ENCODE results near the gene SLC6A11. TPM values are rescaled to one million over a fixed set of nuclear protein-coding genes. Genes with fewer than 3 reads are reported as not detected.

Gene SLC6A11
- total RNA-seq, 1 experiment from 2014 or later, result not detected

DNA sequence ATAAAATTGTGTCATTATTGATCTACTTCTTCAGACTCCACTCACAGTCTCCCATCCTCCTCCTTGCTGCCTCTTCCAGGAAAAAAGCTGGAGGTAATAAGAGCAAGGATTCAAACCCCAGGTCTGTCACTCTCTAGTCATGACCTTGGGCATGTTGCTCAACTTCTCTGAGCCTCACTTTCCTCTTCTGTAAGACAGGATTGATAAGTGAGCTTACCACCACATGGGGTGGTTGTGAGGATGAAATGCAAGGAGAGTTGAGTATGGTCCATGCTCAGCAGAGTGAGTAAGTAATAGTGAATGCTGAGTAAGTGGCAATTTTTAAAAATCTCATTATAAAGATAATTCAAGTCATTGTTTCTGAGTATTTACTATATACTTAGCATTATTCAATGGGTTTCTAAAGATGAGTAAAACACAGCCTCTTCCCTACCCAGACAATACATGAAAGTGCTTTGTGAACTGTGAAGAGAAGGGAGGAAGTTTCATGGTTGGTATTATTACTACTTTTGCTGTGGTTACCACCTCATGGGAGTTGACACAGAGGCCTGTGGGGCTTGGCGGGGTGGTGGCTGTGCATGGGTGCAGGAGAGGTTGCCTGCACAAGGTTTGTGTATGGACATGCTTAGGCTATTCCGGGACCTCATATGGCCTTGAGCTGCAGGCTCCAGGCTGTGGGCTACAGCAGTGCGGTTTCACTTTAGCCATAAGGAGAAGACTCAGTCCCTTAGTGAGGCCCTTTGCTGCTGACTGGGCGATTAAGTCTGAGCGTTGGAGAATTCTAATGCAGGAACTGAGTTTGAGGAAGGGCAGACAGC lies 30.0 kb downstream of the SLC6A11 start:
- intact Hi-C loops (cut with micrococcal nuclease; ENCODE audit: unreplicated experiment), result no loop called here
- Histone ChIP-seq H3K4me1 (no peaks in the 10 kb centered on the region), H3K4me3 (ENCODE audit: low read depth, low read length) (no peak overlapping the region), H3K27me3 (replicated peaks; ENCODE audit: control insufficient read depth, insufficient read depth, low read length) (no peaks in the 10 kb centered on the region), H3K9me3 (no peaks in the 10 kb centered on the region), H3K36me3 (ENCODE audit: control insufficient read depth, insufficient read depth, low read length) (no peaks in the 10 kb centered on the region)
- no TSS peak for BruUV-seq (replicated peaks)
- no peak for DNase-seq
- CTCF ChIA-PET, result interaction anchor here (0.6 kb wide), 1 partner anchor 728 kb away, joined by 3 read pairs; no protein-coding TSS in a partner anchor
- TF ChIP-seq CTCF (IDR thresholded peaks at IDR 0.05; ENCODE audit: insufficient read depth in 1 of 2, low read depth in 1 of 2, low read length in 1 of 2, severe bottlenecking in 1 of 2, unreplicated experiment in 1 of 2), result no peak
- Mint-ChIP-seq H3K4me1 (ENCODE audit: low read depth, unreplicated experiment) (no peaks in the 10 kb centered on the region), H3K27me3 (ENCODE audit: insufficient read depth, unreplicated experiment) (peaks cover 15% of the 10 kb centered on the region), H3K4me3 (ENCODE audit: unreplicated experiment) (no peak overlapping the region), H3K27ac (ENCODE audit: unreplicated experiment) (no peak overlapping the region), H3K9me3 (ENCODE audit: unreplicated experiment) (no peaks in the 10 kb centered on the region), H3K36me3 (ENCODE audit: insufficient read depth, unreplicated experiment) (no peaks in the 10 kb centered on the region)
- POLR2A ChIA-PET, result no interaction called here

GRCh38 chr3:10846657-10846975 lies 30.6 kb downstream of the SLC6A11 start:
- POLR2A ChIA-PET, result no interaction called here
- CTCF ChIA-PET, result no interaction called here
- H3K27me3 Mint-ChIP-seq (ENCODE audit: insufficient read depth, unreplicated experiment), result peaks cover 15% of the 10 kb centered on the region

GRCh38 chr3:10848261-10848660 lies 32.2 kb downstream of the SLC6A11 start:
- intact Hi-C loops (cut with micrococcal nuclease; ENCODE audit: unreplicated experiment), result no loop called here
- no TSS peak for BruUV-seq (replicated peaks)
- H3K4me3 ChIP-seq (ENCODE audit: low read depth, low read length), result no peak overlapping the region
- ChIA-PET CTCF (no interaction called here), POLR2A (no interaction called here)
- no peak for DNase-seq
- H3K4me3 Mint-ChIP-seq (ENCODE audit: unreplicated experiment), result no peak overlapping the region
- no peaks in the 10 kb centered on the region for H3K4me1 ChIP-seq
- no peaks in the 10 kb centered on the region; the same call in 1 of the 2 replicates for H3K27me3 ChIP-seq (replicated peaks; ENCODE audit: control insufficient read depth, insufficient read depth, low read length)
- H3K27ac Mint-ChIP-seq (ENCODE audit: unreplicated experiment), result no peak overlapping the region
- no peaks in the 10 kb centered on the region for H3K36me3 Mint-ChIP-seq (ENCODE audit: insufficient read depth, unreplicated experiment)
- no peaks in the 10 kb centered on the region for H3K9me3 ChIP-seq
- H3K27me3 Mint-ChIP-seq (ENCODE audit: insufficient read depth, unreplicated experiment), result peaks cover 10% of the 10 kb centered on the region
- TF ChIP-seq CTCF (IDR thresholded peaks at IDR 0.05; ENCODE audit: insufficient read depth in 1 of 2, low read depth in 1 of 2, low read length in 1 of 2, severe bottlenecking in 1 of 2, unreplicated experiment in 1 of 2), result no peak
- no peaks in the 10 kb centered on the region for H3K9me3 Mint-ChIP-seq (ENCODE audit: unreplicated experiment)
- H3K4me1 Mint-ChIP-seq (ENCODE audit: low read depth, unreplicated experiment), result no peaks in the 10 kb centered on the region
- H3K36me3 ChIP-seq (ENCODE audit: control insufficient read depth, insufficient read depth, low read length), result no peaks in the 10 kb centered on the region

More at GRCh38 chr3:10846657-10846975, 30.6 kb downstream of the SLC6A11 start:
- H3K27ac Mint-ChIP-seq (ENCODE audit: unreplicated experiment), result no peak overlapping the region
- BruUV-seq (replicated peaks), result no TSS peak
- H3K9me3 Mint-ChIP-seq (ENCODE audit: unreplicated experiment), result no peaks in the 10 kb centered on the region
- H3K4me3 ChIP-seq (ENCODE audit: low read depth, low read length), result no peak overlapping the region
- no peaks in the 10 kb centered on the region for H3K36me3 ChIP-seq (ENCODE audit: control insufficient read depth, insufficient read depth, low read length)
- DNase-seq, result no peak
- intact Hi-C loops (cut with micrococcal nuclease; ENCODE audit: unreplicated experiment), result no loop called here
- no peaks in the 10 kb centered on the region for H3K9me3 ChIP-seq
- H3K4me1 ChIP-seq, result no peaks in the 10 kb centered on the region
- H3K36me3 Mint-ChIP-seq (ENCODE audit: insufficient read depth, unreplicated experiment), result no peaks in the 10 kb centered on the region
- no peak for TF ChIP-seq CTCF (IDR thresholded peaks at IDR 0.05; ENCODE audit: insufficient read depth in 1 of 2, low read depth in 1 of 2, low read length in 1 of 2, severe bottlenecking in 1 of 2, unreplicated experiment in 1 of 2)
- no peaks in the 10 kb centered on the region for H3K4me1 Mint-ChIP-seq (ENCODE audit: low read depth, unreplicated experiment)
- H3K27me3 ChIP-seq (replicated peaks; ENCODE audit: control insufficient read depth, insufficient read depth, low read length), result no peaks in the 10 kb centered on the region
- no peak overlapping the region for H3K4me3 Mint-ChIP-seq (ENCODE audit: unreplicated experiment)
